Measurements from ENCODE around the gene ST6GALNAC6. TPM values are rescaled to one million over a fixed set of nuclear protein-coding genes. Genes with fewer than 3 reads are reported as not detected.

ST6GALNAC6 gene
- total RNA-seq, 2 experiments from 2014 or later, result 93.1 to 97.5 TPM

GRCh38 chr9:127872369-127873222 is 26.8 kb downstream of the ST6GALNAC6 start:
- intact Hi-C loops (cut with DNase I, micrococcal nuclease), result no loop called here
- POLR2A ChIA-PET, result interaction anchor here (0.7 kb wide), 1 partner anchor 243 kb away, joined by 4 read pairs; no protein-coding TSS in a partner anchor
- Histone ChIP-seq H3K4me1 (ENCODE audit: insufficient read depth, low read length) (peaks cover 12% of the 10 kb centered on the region), H3K9me3 (ENCODE audit: control insufficient read depth in 1 of 2, insufficient read depth in 1 of 2, low read length in 2 of 2) (no peaks in the 10 kb centered on the region), H3K4me3 (ENCODE audit: low read length) (no peak overlapping the region), H3K36me3 (ENCODE audit: insufficient read depth, low read length) (no peaks in the 10 kb centered on the region), H3K27ac (ENCODE audit: low read depth in 1 of 2, low read length in 2 of 2) (no peak overlapping the region), H3K27me3 (ENCODE audit: control insufficient read depth in 1 of 2, insufficient read depth in 2 of 2, low read length in 2 of 2) (no peaks in the 10 kb centered on the region)
- no peaks in the 10 kb centered on the region for H3K9me3 Mint-ChIP-seq
- H3K4me1 Mint-ChIP-seq (ENCODE audit: low read depth), result no peaks in the 10 kb centered on the region
- H3K27me3 Mint-ChIP-seq, result no peaks in the 10 kb centered on the region
- no peak for DNase-seq
- CTCF ChIA-PET, result no interaction called here
- no peak for TF ChIP-seq CTCF (IDR thresholded peaks at IDR 0.05)
- no peak for ATAC-seq (ENCODE audit: poor library complexity)
- H3K4me3 Mint-ChIP-seq, result no peak overlapping the region
- H3K36me3 Mint-ChIP-seq (ENCODE audit: low read depth), result no peaks in the 10 kb centered on the region
- no peak overlapping the region for H3K27ac Mint-ChIP-seq

- H3K36me3 ChIP-seq (ENCODE audit: insufficient read depth, low read length), result no peaks in the 10 kb centered on the region
- H3K27me3 ChIP-seq (ENCODE audit: control insufficient read depth in 1 of 2, insufficient read depth in 2 of 2, low read length in 2 of 2), result no peaks in the 10 kb centered on the region
- ATAC-seq (ENCODE audit: poor library complexity) (no peak), DNase-seq (no peak)
- H3K9me3 Mint-ChIP-seq, result no peaks in the 10 kb centered on the region
- H3K4me3 ChIP-seq (ENCODE audit: low read length), result no peak overlapping the region
- H3K4me1 ChIP-seq (ENCODE audit: insufficient read depth, low read length), result peaks cover 8% of the 10 kb centered on the region
- TF ChIP-seq CTCF (IDR thresholded peaks at IDR 0.05), result no peak
- ChIA-PET CTCF (no interaction called here), POLR2A (interaction anchor here (1.6 kb wide), 1 partner anchor 33 kb away, joined by 3 read pairs; no protein-coding TSS in a partner anchor)
- no peak overlapping the region for H3K4me3 Mint-ChIP-seq
- no peak overlapping the region for H3K27ac ChIP-seq (ENCODE audit: low read depth in 1 of 2, low read length in 2 of 2)
- no peak overlapping the region for H3K27ac Mint-ChIP-seq
- H3K36me3 Mint-ChIP-seq (ENCODE audit: low read depth), result no peaks in the 10 kb centered on the region
- H3K9me3 ChIP-seq (ENCODE audit: control insufficient read depth in 1 of 2, insufficient read depth in 1 of 2, low read length in 2 of 2), result no peaks in the 10 kb centered on the region
- H3K27me3 Mint-ChIP-seq, result no peaks in the 10 kb centered on the region
- intact Hi-C loops (cut with DNase I, micrococcal nuclease), result loop anchor here in 1 of 2 experiments (2.0 kb wide), 2 partner anchors 49 to 85 kb away; partner anchors contain the start of gene CDK9
- H3K4me1 Mint-ChIP-seq (ENCODE audit: low read depth), result no peaks in the 10 kb centered on the region
Observed at GRCh38 chr9:127871531-127871930, 27.9 kb downstream of the ST6GALNAC6 start.

GRCh38 chr9:127870887-127871286 is 28.5 kb downstream of the ST6GALNAC6 start:
- no peak overlapping the region for H3K4me3 Mint-ChIP-seq
- no peak for TF ChIP-seq CTCF (IDR thresholded peaks at IDR 0.05)
- DNase-seq (no peak), ATAC-seq (ENCODE audit: poor library complexity) (no peak)
- H3K4me3 ChIP-seq (ENCODE audit: low read length), result no peak overlapping the region
- ChIA-PET CTCF (interaction anchor here (1.7 to 2.0 kb wide), 2 partner anchors 11 to 95 kb away, joined by 4 to 11 read pairs; no protein-coding TSS in a partner anchor), POLR2A (interaction anchor here (1.6 kb wide), 1 partner anchor 34 kb away, joined by 3 read pairs; no protein-coding TSS in a partner anchor)
- no peaks in the 10 kb centered on the region for H3K36me3 ChIP-seq (ENCODE audit: insufficient read depth, low read length)
- no peaks in the 10 kb centered on the region for H3K27me3 ChIP-seq (ENCODE audit: control insufficient read depth in 1 of 2, insufficient read depth in 2 of 2, low read length in 2 of 2)
- no peaks in the 10 kb centered on the region for H3K27me3 Mint-ChIP-seq
- H3K27ac ChIP-seq (ENCODE audit: low read depth in 1 of 2, low read length in 2 of 2), result no peak overlapping the region
- no peaks in the 10 kb centered on the region for H3K9me3 Mint-ChIP-seq
- H3K4me1 ChIP-seq (ENCODE audit: insufficient read depth, low read length), result peaks cover 10% of the 10 kb centered on the region
- H3K27ac Mint-ChIP-seq, result no peak overlapping the region
- H3K36me3 Mint-ChIP-seq (ENCODE audit: low read depth), result peaks cover under 1% of the 10 kb centered on the region
- intact Hi-C loops (cut with DNase I, micrococcal nuclease), result loop anchor here in 1 of 2 experiments (1.0 to 2.0 kb wide), 4 partner anchors 50 to 281 kb away; partner anchors contain the start of genes CDK9 and TOR2A
- peaks cover 6% of the 10 kb centered on the region for H3K4me1 Mint-ChIP-seq (ENCODE audit: low read depth)
- H3K9me3 ChIP-seq (ENCODE audit: control insufficient read depth in 1 of 2, insufficient read depth in 1 of 2, low read length in 2 of 2), result no peaks in the 10 kb centered on the region

Data from CD4-positive, alpha-beta T cell (primary cell).